Measurements from ENCODE around the gene KLHL35.

The KLHL35 gene

GRCh38 chr11:75432911-75433321, at the start of gene KLHL35:
TSS of gene KLHL35 (minus strand) at chr11:75433203. CDS start at chr11:75430629, 2,574 bp downstream.
- CTCF ChIA-PET: interaction anchor here (0.9 kb wide), 1 partner anchor 11 kb away, joined by 3 read pairs; no protein-coding TSS in a partner anchor

DNA sequence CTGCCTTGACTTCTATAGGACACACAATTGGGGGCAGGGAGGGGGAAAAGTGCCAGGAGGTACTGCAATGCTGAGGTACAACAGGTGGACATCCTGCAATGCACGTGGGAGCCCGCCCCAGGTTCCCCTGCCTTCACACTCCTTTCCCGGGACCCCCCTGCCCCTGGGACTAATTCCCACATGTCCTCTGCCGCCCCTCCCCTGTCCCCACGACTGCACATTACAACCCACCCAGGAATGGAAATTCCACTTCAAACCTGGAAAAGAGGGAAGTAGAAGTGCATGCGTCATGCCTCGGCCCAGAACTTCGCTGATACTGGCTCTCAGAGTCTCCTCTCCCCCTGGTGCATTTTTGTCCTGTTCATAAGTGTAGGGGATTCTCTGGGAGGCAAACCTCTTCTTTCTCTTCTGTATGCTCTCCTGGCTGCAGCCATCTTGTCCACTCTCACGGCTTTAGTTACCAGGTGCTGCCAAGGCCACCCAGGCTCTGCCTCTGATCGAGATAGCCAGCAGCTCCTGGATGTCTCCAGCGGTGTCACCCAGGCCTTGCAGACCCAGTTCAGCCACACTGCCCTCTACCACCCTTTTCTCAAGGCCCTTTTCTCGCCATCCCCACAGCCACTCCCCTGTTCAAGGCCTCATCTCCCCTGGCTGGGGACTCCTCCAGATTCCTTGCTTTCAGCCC, 49.1 kb upstream of the KLHL35 start:
- TF ChIP-seq ARNT (IDR thresholded peaks at IDR 0.05) (no peak), SP1 (IDR thresholded peaks at IDR 0.05) (no peak), TARDBP (IDR thresholded peaks at IDR 0.05) (no peak), HDGF (IDR thresholded peaks at IDR 0.05; ENCODE audit: borderline replicate concordance) (no peak), L3MBTL2 (conservative IDR thresholded peaks at IDR 0.05) (no peak), CTBP1 (IDR thresholded peaks at IDR 0.05; ENCODE audit: borderline replicate concordance) (no peak), NFRKB (IDR thresholded peaks at IDR 0.05) (no peak), ZNF384 (IDR thresholded peaks at IDR 0.05) (no peak), ELF4 (IDR thresholded peaks at IDR 0.05) (no peak), SUZ12 (IDR thresholded peaks at IDR 0.05) (no peak), BHLHE40 (IDR thresholded peaks at IDR 0.05; ENCODE audit: borderline replicate concordance) (no peak)
- no peak for DNase-seq (ENCODE audit: extremely low spot score)
- POLR2A ChIA-PET: no interaction called here
- CTCF ChIA-PET: no interaction called here

More at GRCh38 chr11:75432911-75433321, at the start of gene KLHL35:
- no peak for TF ChIP-seq NFRKB (IDR thresholded peaks at IDR 0.05)
- TF ChIP-seq FOXK2 (IDR thresholded peaks at IDR 0.05): no peak
- no peak for TF ChIP-seq CTBP1 (IDR thresholded peaks at IDR 0.05; ENCODE audit: borderline replicate concordance)
- no peak for TF ChIP-seq ARNT (IDR thresholded peaks at IDR 0.05)
- TF ChIP-seq TARDBP (IDR thresholded peaks at IDR 0.05): no peak
- TF ChIP-seq HDGF (IDR thresholded peaks at IDR 0.05; ENCODE audit: borderline replicate concordance): no peak
- TF ChIP-seq FOXM1 (IDR thresholded peaks at IDR 0.05; ENCODE audit: borderline replicate concordance): no peak
- no peak for TF ChIP-seq FOXA1 (IDR thresholded peaks at IDR 0.05)
- POLR2A ChIA-PET: no interaction called here
- DNase-seq (ENCODE audit: extremely low spot score): no peak

DNA sequence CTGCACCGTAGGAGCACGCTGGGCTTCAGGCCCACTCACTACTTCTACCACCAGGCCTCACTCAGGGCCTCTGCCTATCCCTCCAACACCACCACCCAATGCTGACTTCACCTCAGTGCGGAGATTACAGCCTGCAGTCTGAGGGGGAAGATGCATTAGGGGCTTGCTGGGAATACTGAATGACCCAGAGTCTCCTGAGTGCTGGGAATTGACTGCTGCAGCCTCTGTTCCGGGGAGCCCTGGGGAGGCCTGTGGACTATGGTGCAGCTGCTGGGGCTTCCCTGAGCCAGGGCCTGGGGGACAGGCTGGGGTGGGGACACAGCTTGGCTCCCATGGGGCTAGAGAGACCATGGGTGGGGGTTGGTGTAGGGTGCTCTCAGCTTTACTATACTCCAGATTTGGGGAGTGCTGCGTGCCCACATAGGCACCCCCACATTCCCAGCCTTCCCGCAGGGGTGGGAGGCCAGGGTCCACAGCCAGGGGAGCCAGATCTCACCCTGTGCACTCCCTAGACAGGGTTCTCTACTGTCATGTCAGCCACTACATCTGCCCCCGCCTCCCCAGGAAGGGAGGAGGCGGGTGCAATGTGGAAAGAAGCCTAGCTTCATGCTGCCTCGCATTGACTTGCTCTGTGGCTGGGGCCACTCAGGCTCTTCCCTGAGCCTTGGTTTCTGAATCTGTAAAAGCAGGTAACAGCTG, 48.4 kb upstream of the KLHL35 start:
- POLR2A ChIA-PET: interaction anchor here (0.9 kb wide), 1 partner anchor 9 kb away, joined by 4 read pairs; no protein-coding TSS in a partner anchor
- TF ChIP-seq FOXA1 (IDR thresholded peaks at IDR 0.05) (no peak), FOXM1 (IDR thresholded peaks at IDR 0.05; ENCODE audit: borderline replicate concordance) (no peak)
- CTCF ChIA-PET: no interaction called here
- DNase-seq (ENCODE audit: extremely low spot score): no peak

GRCh38 chr11:75480185-75481175, 47.5 kb upstream of the KLHL35 start:
- no peak for TF ChIP-seq SP1 (IDR thresholded peaks at IDR 0.05)
- no peak for TF ChIP-seq LEF1 (IDR thresholded peaks at IDR 0.05; ENCODE audit: borderline replicate concordance)
- no peak for TF ChIP-seq PKNOX1 (IDR thresholded peaks at IDR 0.05)
- TF ChIP-seq L3MBTL2 (conservative IDR thresholded peaks at IDR 0.05): no peak
- TF ChIP-seq FOXA1 (IDR thresholded peaks at IDR 0.05): no peak
- no peak for TF ChIP-seq FOXM1 (IDR thresholded peaks at IDR 0.05; ENCODE audit: borderline replicate concordance)
- TF ChIP-seq TARDBP (IDR thresholded peaks at IDR 0.05): no peak
- TF ChIP-seq NFRKB (IDR thresholded peaks at IDR 0.05): no peak
- no peak for TF ChIP-seq BHLHE40 (IDR thresholded peaks at IDR 0.05; ENCODE audit: borderline replicate concordance)
- TF ChIP-seq HDGF (IDR thresholded peaks at IDR 0.05; ENCODE audit: borderline replicate concordance): no peak
- TF ChIP-seq ARNT (IDR thresholded peaks at IDR 0.05): no peak
- no peak for TF ChIP-seq CTBP1 (IDR thresholded peaks at IDR 0.05; ENCODE audit: borderline replicate concordance)
- TF ChIP-seq SUZ12 (IDR thresholded peaks at IDR 0.05): no peak
- no peak for TF ChIP-seq ELF4 (IDR thresholded peaks at IDR 0.05)
- TF ChIP-seq ZNF384 (IDR thresholded peaks at IDR 0.05): no peak
- TF ChIP-seq FOXK2 (IDR thresholded peaks at IDR 0.05): no peak
- POLR2A ChIA-PET: interaction anchor here (0.9 kb wide), 1 partner anchor 10 kb away, joined by 4 read pairs; no protein-coding TSS in a partner anchor
- CTCF ChIA-PET: no interaction called here
- no peak for DNase-seq (ENCODE audit: extremely low spot score)

DNA sequence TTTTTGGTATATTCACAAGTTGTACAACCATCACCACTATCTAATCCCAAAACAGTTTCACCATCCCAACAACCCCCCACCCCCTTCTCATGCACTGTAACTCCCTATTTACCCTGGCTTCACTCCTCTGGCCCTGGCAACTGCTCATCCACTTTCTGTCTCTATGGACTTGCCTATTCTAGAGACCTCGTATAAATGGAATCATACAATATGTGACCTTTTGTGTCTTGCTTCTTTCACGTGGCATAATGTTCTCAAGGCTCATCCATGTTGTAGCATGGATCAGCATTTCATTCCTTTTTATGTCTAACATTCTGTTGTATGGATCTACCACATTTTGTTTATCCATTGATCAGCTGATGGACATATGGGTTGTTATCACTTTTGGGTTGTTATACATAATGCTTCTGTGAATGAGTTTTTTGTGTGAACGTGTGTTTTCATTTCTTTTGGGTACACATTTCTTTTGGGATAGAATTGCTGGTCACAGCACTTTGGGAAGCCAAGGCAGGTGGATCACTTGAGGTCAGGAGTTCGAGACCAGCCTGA, 46.7 kb upstream of the KLHL35 start:
- CTCF ChIA-PET: no interaction called here
- no peak for DNase-seq (ENCODE audit: extremely low spot score)
- POLR2A ChIA-PET: no interaction called here
- TF ChIP-seq ZNF384 (IDR thresholded peaks at IDR 0.05) (no peak), SUZ12 (IDR thresholded peaks at IDR 0.05) (no peak), HDGF (IDR thresholded peaks at IDR 0.05; ENCODE audit: borderline replicate concordance) (no peak), FOXK2 (IDR thresholded peaks at IDR 0.05) (no peak), ELF4 (IDR thresholded peaks at IDR 0.05) (no peak), ARNT (IDR thresholded peaks at IDR 0.05) (no peak), SP1 (IDR thresholded peaks at IDR 0.05) (no peak), PKNOX1 (IDR thresholded peaks at IDR 0.05) (no peak)
